Small intestine (tissue), 7 donors: ENCODE measurements around the gene SNX32. TPM values are rescaled to one million over a fixed set of nuclear protein-coding genes. Genes with fewer than 3 reads are reported as not detected.

Experiments used
- DNase-seq, 2 donors: peaks; one replicate each; pipeline versions ENCODE4 v3.0.0 to v3.0.0-alpha.2; 2013
- FAIRE-seq: peaks from 2 replicates; lab custom pipeline; 2012; peaks lifted over from hg19 to GRCh38; lab: Jason Lieb, UNC
- H3K27ac ChIP-seq, 3 donors: one replicate each; pipeline ENCODE4 v1.5.1; 2013; ENCODE audit warnings: low read length in 2 of 3, mild to moderate bottlenecking in 2 of 3, control low read depth in 1 of 3, inconsistent platforms in 1 of 3, low read depth in 1 of 3, moderate library complexity in 1 of 3
- H3K27me3 ChIP-seq, 3 donors: one replicate each; pipeline ENCODE4 v1.6.1; 2013; ENCODE audit warnings: low read length in 3 of 3, inconsistent platforms in 1 of 3; ENCODE audit not compliant: control insufficient read depth in 3 of 3, insufficient read depth in 3 of 3
- H3K36me3 ChIP-seq, 3 donors: one replicate each; pipeline ENCODE4 v1.6.1; 2013; ENCODE audit warnings: low read length in 3 of 3, inconsistent platforms in 1 of 3, low read depth in 1 of 3, mild to moderate bottlenecking in 1 of 3, moderate library complexity in 1 of 3; ENCODE audit not compliant: control insufficient read depth in 3 of 3, insufficient read depth in 2 of 3
- H3K4me1 ChIP-seq, 3 donors: one replicate each; pipeline ENCODE4 v1.6.1; 2013; ENCODE audit warnings: low read length in 2 of 3, inconsistent platforms in 1 of 3, low read depth in 1 of 3, mild to moderate bottlenecking in 1 of 3, moderate library complexity in 1 of 3; ENCODE audit not compliant: control insufficient read depth in 3 of 3, insufficient read depth in 2 of 3
- H3K4me3 ChIP-seq, 3 donors: one replicate each; pipeline ENCODE4 v1.5.1; 2013; ENCODE audit warnings: low read length in 3 of 3, control low read depth in 1 of 3, inconsistent platforms in 1 of 3, low read depth in 1 of 3, mild to moderate bottlenecking in 1 of 3, moderate library complexity in 1 of 3
- H3K9me3 ChIP-seq, 2 donors: one replicate each; pipeline ENCODE4 v1.6.1; 2013; ENCODE audit warnings: low read depth in 1 of 2, low read length in 1 of 2; ENCODE audit not compliant: control insufficient read depth in 2 of 2, insufficient read depth in 1 of 2
- WGBS, 3 donors: extraction: QIAGEN DNeasy Blood & Tissue Kit; methylation state at CpG; one replicate each; pipeline ENCODE4 v1.1.7; 2013; 5-methylcytosine and 5-hydroxymethylcytosine counted together
- polyA plus RNA-seq, 4 donors: library from polyadenylated mRNA; stranded (reverse) in 3 of 4; unstranded in 1 of 4; fragments of 200-250 nt in 3 of 4; fragments of 120-200 nt in 1 of 4; gene quantifications; one replicate each; pipeline versions ENCODE4 v1.2.1 to v1.2.3, GENCODE V29; 2013
- donor health status: healthy with polysubstance abuse.
- donor health status: control.
- donor health status: control.
- donor health status: Bipolar disorder and iron deficiency.
- donor health status: healthy.

SNX32 gene
- polyA plus RNA-seq, 4 donors, result 0.54 to 4.0 (median 1.8) TPM

- WGBS, 3 donors, result 35 to 54% (median 46%) methylated on average over 14 of the region's 14 CpGs
- DNase-seq (no peak), FAIRE-seq (no peak)
- H3K9me3 ChIP-seq, result no peaks in the 10 kb centered on the region
- peak overlapping the region; percentile 84 to 95 (median 89) for H3K27ac ChIP-seq
- peaks cover 0 to 25% (median 17%) of the 10 kb centered on the region in 3 donors for H3K27me3 ChIP-seq
- peaks cover 0 to 63% (median 0%) of the 10 kb centered on the region in 3 donors for H3K36me3 ChIP-seq
- peaks cover 0 to 65% (median 9%) of the 10 kb centered on the region in 3 donors for H3K4me1 ChIP-seq
- H3K4me3 ChIP-seq, result peak overlapping the region in 2 of 3 donors; percentile 73 to 84
Measured at GRCh38 chr11:65789230-65790103, 44.3 kb upstream of the SNX32 start.

- FAIRE-seq, result no peak
- WGBS, 3 donors, result 27 to 73% (median 46%) methylated on average over 13 of the region's 13 CpGs
- Histone ChIP-seq H3K4me3 (peak overlapping the region in 2 of 3 donors; percentile 10 to 20), H3K27ac (peak overlapping the region; percentile 0 to 69 (median 6)), H3K27me3 (peaks cover 0 to 24% (median 16%) of the 10 kb centered on the region in 3 donors), H3K9me3 (no peaks in the 10 kb centered on the region), H3K36me3 (peaks cover 0 to 70% (median 0%) of the 10 kb centered on the region in 3 donors), H3K4me1 (peaks cover 0 to 70% (median 9%) of the 10 kb centered on the region in 3 donors)
- DNase-seq, result peak; percentile 48 to 52
Measured at GRCh38 chr11:65790104-65790901, 43.5 kb upstream of the SNX32 start.

GRCh38 chr11:65790902-65791650, 42.7 kb upstream of the SNX32 start:
- H3K36me3 ChIP-seq, result peaks cover 0 to 71% (median 4%) of the 10 kb centered on the region in 3 donors
- H3K27me3 ChIP-seq, result peaks cover 0 to 16% (median 9%) of the 10 kb centered on the region in 3 donors
- no peaks in the 10 kb centered on the region for H3K9me3 ChIP-seq
- DNase-seq (no peak), FAIRE-seq (no peak)
- peaks cover 0 to 62% (median 9%) of the 10 kb centered on the region in 3 donors for H3K4me1 ChIP-seq
- 31 to 66% (median 51%) methylated on average over 18 of the region's 18 CpGs for WGBS, 3 donors
- peak overlapping the region in 1 of 3 donors; percentile 10 for H3K4me3 ChIP-seq
- H3K27ac ChIP-seq, result peak overlapping the region; percentile 24 to 78 (median 27)

GRCh38 chr11:65791719-65792213, 42.0 kb upstream of the SNX32 start:
- no peak for FAIRE-seq
- peaks cover 0 to 14% (median 9%) of the 10 kb centered on the region in 3 donors for H3K27me3 ChIP-seq
- H3K4me3 ChIP-seq, result peak overlapping the region in 1 of 3 donors; percentile 13
- H3K36me3 ChIP-seq, result peaks cover 0 to 78% (median 7%) of the 10 kb centered on the region in 3 donors
- peak in 1 of 2 donors; percentile 69 for DNase-seq
- H3K9me3 ChIP-seq, result no peaks in the 10 kb centered on the region
- H3K4me1 ChIP-seq, result peaks cover 0 to 60% (median 9%) of the 10 kb centered on the region in 3 donors
- peak overlapping the region; percentile 24 to 78 (median 76) for H3K27ac ChIP-seq
- WGBS, 3 donors, result 24 to 51% (median 25%) methylated on average over 13 of the region's 13 CpGs

- DNase-seq (no peak), FAIRE-seq (no peak)
- Histone ChIP-seq H3K27ac (peak overlapping the region in 2 of 3 donors; percentile 14 to 76), H3K4me1 (peaks cover 0 to 60% (median 9%) of the 10 kb centered on the region in 3 donors), H3K9me3 (no peaks in the 10 kb centered on the region), H3K4me3 (no peak overlapping the region), H3K36me3 (peaks cover 0 to 84% (median 7%) of the 10 kb centered on the region in 3 donors), H3K27me3 (peaks cover 0 to 11% (median 9%) of the 10 kb centered on the region in 3 donors)
- 25 to 71% (median 56%) methylated on average over 16 of the region's 16 CpGs for WGBS, 3 donors
Measured at GRCh38 chr11:65792456-65792855, 41.3 kb upstream of the SNX32 start.

GRCh38 chr11:65793144-65793581, 40.6 kb upstream of the SNX32 start:
- Histone ChIP-seq H3K9me3 (no peaks in the 10 kb centered on the region), H3K4me3 (peak overlapping the region in 1 of 3 donors; percentile 12), H3K4me1 (peaks cover 0 to 60% (median 9%) of the 10 kb centered on the region in 3 donors), H3K27ac (peak overlapping the region in 2 of 3 donors; percentile 17 to 76), H3K36me3 (peaks cover 0 to 88% (median 7%) of the 10 kb centered on the region in 3 donors), H3K27me3 (peaks cover 0 to 7% (median 5%) of the 10 kb centered on the region in 3 donors)
- DNase-seq (peak in 1 of 2 donors; percentile 88), FAIRE-seq (no peak)
- 3 to 59% (median 23%) methylated on average over 16 of the region's 16 CpGs for WGBS, 3 donors

GRCh38 chr11:65793625-65794400, 40.0 kb upstream of the SNX32 start:
- FAIRE-seq (no peak), DNase-seq (peak in 1 of 2 donors; percentile 61)
- Histone ChIP-seq H3K4me3 (peak overlapping the region in 1 of 3 donors; percentile 12), H3K36me3 (peaks cover 0 to 85% (median 7%) of the 10 kb centered on the region in 3 donors), H3K4me1 (peaks cover 0 to 60% (median 9%) of the 10 kb centered on the region in 3 donors), H3K27ac (peak overlapping the region in 2 of 3 donors; percentile 17 to 76), H3K9me3 (no peaks in the 10 kb centered on the region), H3K27me3 (peaks cover 0 to 3% (median 0%) of the 10 kb centered on the region in 3 donors)
- 41 to 78% (median 50%) methylated on average over 28 to 29 of the region's 29 CpGs for WGBS, 3 donors
